ENCODE results near the gene KRTAP10-5. TPM values are rescaled to one million over a fixed set of nuclear protein-coding genes. Genes with fewer than 3 reads are reported as not detected.
"Not testable (repeated sequence)": the region's sequence is repeated elsewhere in the genome, so short reads cannot be mapped to it uniquely, and the experiment has no call there.

KRTAP10-5 gene
- total RNA-seq, 4 donors from 2014 or later: not detected

DNA sequence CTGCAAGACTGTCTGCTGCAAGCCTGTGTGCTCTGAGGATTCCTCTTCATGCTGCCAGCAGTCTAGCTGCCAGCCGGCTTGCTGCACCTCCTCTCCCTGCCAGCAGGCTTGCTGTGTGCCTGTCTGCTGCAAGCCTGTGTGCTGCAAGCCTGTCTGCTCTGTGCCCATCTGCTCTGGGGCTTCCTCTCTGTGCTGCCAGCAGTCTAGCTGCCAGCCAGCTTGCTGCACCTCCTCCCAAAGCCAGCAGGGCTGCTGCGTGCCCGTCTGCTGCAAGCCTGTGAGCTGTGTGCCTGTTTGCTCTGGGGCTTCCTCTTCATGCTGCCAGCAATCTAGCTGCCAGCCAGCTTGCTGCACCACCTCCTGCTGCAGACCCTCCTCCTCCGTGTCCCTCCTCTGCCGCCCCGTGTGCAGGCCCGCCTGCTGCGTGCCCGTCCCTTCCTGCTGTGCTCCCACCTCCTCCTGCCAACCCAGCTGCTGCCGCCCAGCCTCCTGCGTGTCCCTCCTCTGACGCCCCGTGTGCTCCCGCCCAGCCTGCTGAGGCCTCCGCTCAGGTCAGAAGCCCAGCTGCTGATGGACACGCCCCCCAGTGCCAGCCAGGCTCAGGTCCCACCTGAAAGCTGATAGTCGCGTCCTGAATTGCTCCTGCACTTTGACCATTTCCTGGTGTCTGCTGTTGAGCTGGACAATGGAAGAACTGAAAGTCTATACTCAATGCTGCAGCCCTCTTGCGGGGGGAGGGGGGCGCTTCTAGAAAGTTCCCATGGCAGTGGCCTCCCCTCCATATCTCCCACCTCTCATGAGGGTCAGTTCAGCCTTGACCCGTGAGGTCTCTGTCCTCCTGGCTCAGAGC lies 5.7 kb downstream of the KRTAP10-5 start:
- Histone ChIP-seq H3K27ac (replicated peaks in 1 of 4) (no peak overlapping the region), H3K27me3 (peaks cover 0 to 48% (median 0%) of the 10 kb centered on the region in 4 donors), H3K9me3 (peaks cover 0 to 25% (median 18%) of the 10 kb centered on the region in 4 donors), H3K36me3 (no peaks in the 10 kb centered on the region), H3K4me3 (no peak overlapping the region), H3K4me1 (no peaks in the 10 kb centered on the region)
- peak; percentile 68 for DNase-seq (ENCODE audit: extremely low spot score)
- no peak for TF ChIP-seq EP300 (IDR thresholded peaks at IDR 0.05)
- TF ChIP-seq POLR2AphosphoS5 (IDR thresholded peaks at IDR 0.05): no peak
- no peak for TF ChIP-seq POLR2A (IDR thresholded peaks at IDR 0.05; ENCODE audit: low read depth)
- TF ChIP-seq, protein P1, sequence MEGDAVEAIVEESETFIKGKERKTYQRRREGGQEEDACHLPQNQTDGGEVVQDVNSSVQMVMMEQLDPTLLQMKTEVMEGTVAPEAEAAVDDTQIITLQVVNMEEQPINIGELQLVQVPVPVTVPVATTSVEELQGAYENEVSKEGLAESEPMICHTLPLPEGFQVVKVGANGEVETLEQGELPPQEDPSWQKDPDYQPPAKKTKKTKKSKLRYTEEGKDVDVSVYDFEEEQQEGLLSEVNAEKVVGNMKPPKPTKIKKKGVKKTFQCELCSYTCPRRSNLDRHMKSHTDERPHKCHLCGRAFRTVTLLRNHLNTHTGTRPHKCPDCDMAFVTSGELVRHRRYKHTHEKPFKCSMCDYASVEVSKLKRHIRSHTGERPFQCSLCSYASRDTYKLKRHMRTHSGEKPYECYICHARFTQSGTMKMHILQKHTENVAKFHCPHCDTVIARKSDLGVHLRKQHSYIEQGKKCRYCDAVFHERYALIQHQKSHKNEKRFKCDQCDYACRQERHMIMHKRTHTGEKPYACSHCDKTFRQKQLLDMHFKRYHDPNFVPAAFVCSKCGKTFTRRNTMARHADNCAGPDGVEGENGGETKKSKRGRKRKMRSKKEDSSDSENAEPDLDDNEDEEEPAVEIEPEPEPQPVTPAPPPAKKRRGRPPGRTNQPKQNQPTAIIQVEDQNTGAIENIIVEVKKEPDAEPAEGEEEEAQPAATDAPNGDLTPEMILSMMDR (IDR thresholded peaks at IDR 0.05): no peak
- 36% methylated on average over 9 of the region's 21 CpGs for WGBS
- intact Hi-C loops (cut with DNase I): no loop called here

DNA sequence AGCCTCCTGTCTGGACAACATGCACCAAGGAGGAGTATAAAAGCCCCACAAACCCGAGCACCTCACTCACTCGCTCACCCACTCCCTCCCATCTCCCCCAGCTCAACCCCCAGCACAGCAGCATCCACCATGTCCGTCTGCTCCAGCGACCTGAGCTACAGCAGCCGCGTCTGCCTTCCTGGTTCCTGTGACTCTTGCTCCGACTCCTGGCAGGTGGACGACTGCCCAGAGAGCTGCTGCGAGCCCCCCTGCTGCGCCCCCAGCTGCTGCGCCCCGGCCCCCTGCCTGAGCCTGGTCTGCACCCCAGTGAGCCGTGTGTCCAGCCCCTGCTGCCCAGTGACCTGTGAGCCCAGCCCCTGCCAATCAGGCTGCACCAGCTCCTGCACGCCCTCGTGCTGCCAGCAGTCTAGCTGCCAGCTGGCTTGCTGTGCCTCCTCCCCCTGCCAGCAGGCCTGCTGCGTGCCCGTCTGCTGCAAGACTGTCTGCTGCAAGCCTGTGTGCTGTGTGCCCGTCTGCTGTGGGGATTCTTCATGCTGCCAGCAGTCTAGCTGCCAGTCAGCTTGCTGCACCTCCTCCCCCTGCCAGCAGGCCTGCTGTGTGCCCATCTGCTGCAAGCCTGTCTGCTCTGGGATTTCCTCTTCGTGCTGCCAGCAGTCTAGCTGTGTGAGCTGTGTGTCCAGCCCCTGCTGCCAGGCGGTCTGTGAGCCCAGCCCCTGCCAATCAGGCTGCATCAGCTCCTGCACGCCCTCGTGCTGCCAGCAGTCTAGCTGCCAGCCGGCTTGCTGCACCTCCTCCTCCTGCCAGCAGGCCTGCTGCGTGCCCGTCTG lies 6.6 kb downstream of the KRTAP10-5 start, which contains the start of gene KRTAP10-4:
TSS of gene KRTAP10-4 (plus strand) at position 100 of the 827 bp plus-strand sequence. CDS start at position 130, 30 bp downstream.
- H3K4me1 ChIP-seq; H3K36me3 ChIP-seq; H3K27ac ChIP-seq (replicated peaks in 1 of 4); H3K4me3 ChIP-seq; intact Hi-C loops (cut with DNase I): not testable (repeated sequence)
- peaks cover 0 to 49% (median 0%) of the 10 kb centered on the region in 4 donors for H3K27me3 ChIP-seq
- WGBS: 55% methylated on average over 8 of the region's 25 CpGs
- DNase-seq (ENCODE audit: extremely low spot score): peak; percentile 29
- peaks cover 0 to 25% (median 18%) of the 10 kb centered on the region in 4 donors for H3K9me3 ChIP-seq

DNA sequence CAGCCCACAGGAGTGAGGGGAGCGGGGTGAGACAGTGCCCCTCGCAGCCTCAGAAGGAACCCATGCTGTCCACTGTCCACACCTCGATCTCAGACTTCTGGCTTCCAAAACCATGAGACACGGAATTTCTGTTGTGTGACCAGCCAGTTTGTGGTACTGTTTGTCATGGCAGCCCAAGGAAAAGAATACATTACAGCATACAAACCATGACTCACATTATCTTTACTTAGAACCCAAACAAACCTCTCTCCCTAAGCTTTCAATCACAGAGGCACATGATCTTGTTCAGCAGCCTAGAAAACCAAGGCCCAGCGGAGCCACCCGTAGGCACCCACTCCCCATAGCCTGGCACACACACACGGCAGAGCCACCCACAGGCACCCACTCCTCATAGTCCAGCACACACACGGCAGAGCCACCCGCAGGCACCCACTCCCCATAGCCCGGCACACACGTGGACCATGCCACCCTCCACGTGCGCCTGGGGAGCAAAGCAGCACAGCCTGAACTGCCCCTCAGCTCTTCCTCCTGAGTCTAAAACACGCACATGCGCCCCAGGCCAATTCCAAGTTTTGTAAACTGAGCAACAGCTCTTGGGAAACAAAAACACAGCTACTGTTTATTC lies 7.3 kb downstream of the KRTAP10-5 start:
- Histone ChIP-seq H3K4me3 (no peak overlapping the region), H3K27me3 (peaks cover 0 to 56% (median 0%) of the 10 kb centered on the region in 4 donors), H3K4me1 (no peaks in the 10 kb centered on the region), H3K27ac (replicated peaks in 1 of 4) (no peak overlapping the region), H3K36me3 (no peaks in the 10 kb centered on the region), H3K9me3 (peaks cover 0 to 25% (median 18%) of the 10 kb centered on the region in 4 donors)
- WGBS: 87% methylated on average over 15 of the region's 15 CpGs
- TF ChIP-seq POLR2A (IDR thresholded peaks at IDR 0.05; ENCODE audit: low read depth): no peak
- no peak for TF ChIP-seq EP300 (IDR thresholded peaks at IDR 0.05)
- TF ChIP-seq POLR2AphosphoS5 (IDR thresholded peaks at IDR 0.05): no peak
- TF ChIP-seq, protein P1 (IDR thresholded peaks at IDR 0.05): no peak
- intact Hi-C loops (cut with DNase I): no loop called here
- DNase-seq (ENCODE audit: extremely low spot score): peak; percentile 62

DNA sequence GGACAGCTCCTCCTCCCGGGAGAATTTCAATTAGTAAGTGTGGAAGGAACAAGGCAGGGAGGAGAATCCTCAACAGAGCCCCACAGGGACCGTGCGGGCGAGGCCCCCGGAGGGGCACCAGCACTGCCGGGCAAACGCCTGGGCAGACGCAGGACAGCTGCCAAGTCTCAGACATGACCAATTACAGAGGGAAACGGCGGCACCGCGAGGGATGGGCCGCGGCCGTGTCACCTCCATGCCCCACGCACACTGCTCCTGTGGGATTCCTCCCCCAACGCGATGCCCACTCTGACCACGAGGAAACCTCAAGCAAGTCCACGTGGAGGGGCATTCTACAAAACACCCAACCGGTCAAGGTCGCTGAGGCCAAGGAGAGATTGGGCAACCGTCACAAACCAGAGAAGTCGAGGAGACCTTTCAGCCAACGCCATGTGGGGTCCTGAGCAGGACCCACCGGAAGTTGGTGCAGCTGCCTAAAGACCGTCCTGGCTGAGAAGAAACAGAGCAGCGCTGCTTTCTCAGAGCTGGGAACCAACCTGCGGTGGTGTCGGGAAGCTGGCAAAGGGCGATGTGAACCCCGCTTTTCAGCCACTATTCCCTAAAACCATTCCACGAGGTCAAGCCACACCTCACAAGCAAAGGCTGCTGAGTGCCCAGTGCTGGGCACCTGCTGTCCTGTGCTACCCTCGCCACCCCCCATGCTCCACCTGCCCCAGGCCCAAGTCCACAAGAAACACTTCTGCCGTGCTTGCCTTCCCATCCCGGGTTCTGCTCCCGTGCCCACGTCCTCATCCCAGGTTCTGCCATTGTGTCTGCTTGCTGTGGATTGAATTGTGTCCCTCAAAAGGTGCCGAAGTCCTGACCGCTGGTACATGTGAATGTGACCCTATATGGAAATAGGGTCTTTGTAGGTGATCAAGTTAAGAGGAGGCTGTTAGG lies 8.3 kb downstream of the KRTAP10-5 start:
- no peak overlapping the region for H3K4me3 ChIP-seq
- peaks cover 0 to 20% (median 13%) of the 10 kb centered on the region in 4 donors for H3K9me3 ChIP-seq
- peak; percentile 62 for DNase-seq (ENCODE audit: extremely low spot score)
- intact Hi-C loops (cut with DNase I): no loop called here
- H3K27me3 ChIP-seq: peaks cover 0 to 58% (median 0%) of the 10 kb centered on the region in 4 donors
- TF ChIP-seq, protein P1 (IDR thresholded peaks at IDR 0.05): no peak
- TF ChIP-seq POLR2AphosphoS5 (IDR thresholded peaks at IDR 0.05) (no peak), POLR2A (IDR thresholded peaks at IDR 0.05; ENCODE audit: low read depth) (no peak), EP300 (IDR thresholded peaks at IDR 0.05) (no peak)
- no peak overlapping the region for H3K27ac ChIP-seq (replicated peaks in 1 of 4)
- H3K36me3 ChIP-seq: no peaks in the 10 kb centered on the region
- 89% methylated on average over 39 of the region's 40 CpGs for WGBS
- no peaks in the 10 kb centered on the region for H3K4me1 ChIP-seq
